CD4-positive, alpha-beta T cell (primary cell): Measurements from ENCODE around the gene NUDT3. TPM values are rescaled to one million over a fixed set of nuclear protein-coding genes. Genes with fewer than 3 reads are reported as not detected.

Source experiments
- ATAC-seq: fragments of 200-7000 bp; cut with Tn5 transposase; one replicate; pipeline ENCODE4 v1.10.0; 2022; ENCODE audit warnings: mild to moderate bottlenecking; ENCODE audit not compliant: poor library complexity
- CTCF ChIA-PET: fragments of 350-600 bp; sonication (Branson Sonifier 250); formaldehyde crosslinking; loops from one replicate; lab custom pipeline; 2021; ENCODE audit warnings: antibody characterized with exemption, inconsistent platforms; lab: Charles Lee
- POLR2A ChIA-PET: fragments of 350-600 bp; sonication (Branson Sonifier 250); formaldehyde crosslinking; loops from one replicate; lab custom pipeline; 2021; ENCODE audit warnings: antibody characterized with exemption, inconsistent platforms; lab: Charles Lee
- DNase-seq, 14 experiments: peaks; one replicate each; pipeline ENCODE4 v3.0.0-alpha.2; 2013 to 2020; ENCODE audit warnings: mixed read lengths in 2 of 14
- H3K27ac ChIP-seq, 2 donors: one replicate each; pipeline versions ENCODE4 v1.5.1 to v1.7.0; 2013; ENCODE audit warnings: low read length in 2 of 2, low read depth in 1 of 2, mild to moderate bottlenecking in 1 of 2
- H3K27me3 ChIP-seq, 2 experiments: 1 replicate in 1 of 2; 2 replicates in 1 of 2; pipeline versions ENCODE4 v1.6.1 to v1.7.0; 2013; ENCODE audit warnings: low read length in 2 of 2, control low read depth in 1 of 2, mild to moderate bottlenecking in 1 of 2, moderate library complexity in 1 of 2; ENCODE audit not compliant: insufficient read depth in 2 of 2, control insufficient read depth in 1 of 2
- H3K36me3 ChIP-seq: one replicate; pipeline ENCODE4 v1.6.1; 2013; ENCODE audit warnings: low read length, control low read depth; ENCODE audit not compliant: insufficient read depth
- H3K4me1 ChIP-seq: one replicate; pipeline ENCODE4 v1.6.1; 2013; ENCODE audit warnings: low read length, control low read depth; ENCODE audit not compliant: insufficient read depth
- H3K4me3 ChIP-seq: one replicate; pipeline ENCODE4 v1.5.1; 2013; ENCODE audit warnings: mild to moderate bottlenecking, low read length, moderate library complexity
- H3K9me3 ChIP-seq, 2 experiments: 1 replicate in 1 of 2; 2 replicates in 1 of 2; pipeline versions ENCODE4 v1.6.1 to v1.7.0; 2013; ENCODE audit warnings: low read length in 2 of 2, mild to moderate bottlenecking in 2 of 2, control low read depth in 1 of 2, moderate library complexity in 1 of 2; ENCODE audit not compliant: control insufficient read depth in 1 of 2, insufficient read depth in 1 of 2
- H3K27ac Mint-ChIP-seq: one replicate; pipeline ENCODE4 v1.8.0; 2020; ENCODE audit warnings: mixed read lengths
- H3K27me3 Mint-ChIP-seq: one replicate; pipeline ENCODE4 v1.8.0; 2021; ENCODE audit warnings: mixed read lengths
- H3K36me3 Mint-ChIP-seq: one replicate; pipeline ENCODE4 v1.8.0; 2021; ENCODE audit warnings: low read depth, mixed read lengths
- H3K4me1 Mint-ChIP-seq: one replicate; pipeline ENCODE4 v1.8.0; 2021; ENCODE audit warnings: low read depth, mixed read lengths
- H3K4me3 Mint-ChIP-seq: one replicate; pipeline ENCODE4 v1.8.0; 2020; ENCODE audit warnings: mild to moderate bottlenecking, mixed read lengths
- H3K9me3 Mint-ChIP-seq: one replicate; pipeline ENCODE4 v1.8.0; 2020; ENCODE audit warnings: mixed read lengths
- intact Hi-C, 2 experiments: fragments of 100-400 bp; cut with DNase I in 1 of 2; cut with micrococcal nuclease in 1 of 2; formaldehyde crosslinking; loops; one replicate each; pipeline versions ENCODE4 v1.15.1 to v1.9.0; 2023 to 2025; cut with DNase I, micrococcal nuclease
- total RNA-seq, 174 experiments: library from RNA in 2 of 174; stranded (reverse) in 2 of 174; gene quantifications; one replicate each; pipeline ENCODE4 v1.2.3 and lab custom pipeline; 2021 to 2026
- TF ChIP-seq, protein P1 (sequence below): fragments of 200-600 bp; IDR thresholded peaks from one replicate; pipeline ENCODE4 v1.8.0; 2022; ENCODE audit warnings: antibody characterized with exemption, mild to moderate bottlenecking

Gene NUDT3
- total RNA-seq, 2 experiments from 2014 or later: 14.8 to 15.0 TPM

- H3K27me3 Mint-ChIP-seq: no peaks in the 10 kb centered on the region
- Histone ChIP-seq H3K27ac (no peak overlapping the region), H3K9me3 (no peaks in the 10 kb centered on the region), H3K4me3 (no peak overlapping the region), H3K4me1 (no peaks in the 10 kb centered on the region), H3K36me3 (peaks cover 20% of the 10 kb centered on the region), H3K27me3 (no peaks in the 10 kb centered on the region)
- H3K36me3 Mint-ChIP-seq: peaks cover 56% of the 10 kb centered on the region
- peaks cover 58% of the 10 kb centered on the region for H3K4me1 Mint-ChIP-seq
- TF ChIP-seq, protein P1, sequence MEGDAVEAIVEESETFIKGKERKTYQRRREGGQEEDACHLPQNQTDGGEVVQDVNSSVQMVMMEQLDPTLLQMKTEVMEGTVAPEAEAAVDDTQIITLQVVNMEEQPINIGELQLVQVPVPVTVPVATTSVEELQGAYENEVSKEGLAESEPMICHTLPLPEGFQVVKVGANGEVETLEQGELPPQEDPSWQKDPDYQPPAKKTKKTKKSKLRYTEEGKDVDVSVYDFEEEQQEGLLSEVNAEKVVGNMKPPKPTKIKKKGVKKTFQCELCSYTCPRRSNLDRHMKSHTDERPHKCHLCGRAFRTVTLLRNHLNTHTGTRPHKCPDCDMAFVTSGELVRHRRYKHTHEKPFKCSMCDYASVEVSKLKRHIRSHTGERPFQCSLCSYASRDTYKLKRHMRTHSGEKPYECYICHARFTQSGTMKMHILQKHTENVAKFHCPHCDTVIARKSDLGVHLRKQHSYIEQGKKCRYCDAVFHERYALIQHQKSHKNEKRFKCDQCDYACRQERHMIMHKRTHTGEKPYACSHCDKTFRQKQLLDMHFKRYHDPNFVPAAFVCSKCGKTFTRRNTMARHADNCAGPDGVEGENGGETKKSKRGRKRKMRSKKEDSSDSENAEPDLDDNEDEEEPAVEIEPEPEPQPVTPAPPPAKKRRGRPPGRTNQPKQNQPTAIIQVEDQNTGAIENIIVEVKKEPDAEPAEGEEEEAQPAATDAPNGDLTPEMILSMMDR: no peak
- H3K4me3 Mint-ChIP-seq: no peak overlapping the region
- no peak overlapping the region for H3K27ac Mint-ChIP-seq
- DNase-seq: no peak
- H3K9me3 Mint-ChIP-seq: no peaks in the 10 kb centered on the region
- ATAC-seq: no peak
- ChIA-PET POLR2A (no interaction called here), CTCF (no interaction called here)
- intact Hi-C loops: no loop called here
Measured at GRCh38 chr6:34338811-34339210, 53.7 kb downstream of the NUDT3 start.

- no peak overlapping the region for H3K27ac ChIP-seq
- Mint-ChIP-seq H3K27me3 (no peaks in the 10 kb centered on the region), H3K27ac (no peak overlapping the region), H3K4me1 (peaks cover 53% of the 10 kb centered on the region), H3K36me3 (peaks cover 61% of the 10 kb centered on the region), H3K4me3 (no peak overlapping the region), H3K9me3 (no peaks in the 10 kb centered on the region)
- TF ChIP-seq, protein P1: no peak
- no peak for DNase-seq
- ChIA-PET POLR2A (no interaction called here), CTCF (no interaction called here)
- H3K27me3 ChIP-seq: no peaks in the 10 kb centered on the region
- no peaks in the 10 kb centered on the region for H3K4me1 ChIP-seq
- intact Hi-C loops: no loop called here
- H3K9me3 ChIP-seq: no peaks in the 10 kb centered on the region
- peaks cover 25% of the 10 kb centered on the region for H3K36me3 ChIP-seq
- H3K4me3 ChIP-seq: no peak overlapping the region
- no peak for ATAC-seq
Measured at GRCh38 chr6:34338377-34338776, 54.1 kb downstream of the NUDT3 start.

GRCh38 chr6:34334796-34335416 lies 57.6 kb downstream of the NUDT3 start:
- POLR2A ChIA-PET: no interaction called here
- Mint-ChIP-seq H3K27me3 (no peaks in the 10 kb centered on the region), H3K9me3 (no peaks in the 10 kb centered on the region), H3K27ac (no peak overlapping the region), H3K4me3 (no peak overlapping the region), H3K36me3 (peaks cover 56% of the 10 kb centered on the region), H3K4me1 (peaks cover 36% of the 10 kb centered on the region)
- intact Hi-C loops: no loop called here
- no peaks in the 10 kb centered on the region for H3K4me1 ChIP-seq
- ATAC-seq: no peak
- no peak for DNase-seq
- CTCF ChIA-PET: no interaction called here
- no peaks in the 10 kb centered on the region for H3K27me3 ChIP-seq
- H3K36me3 ChIP-seq: peaks cover 18% of the 10 kb centered on the region
- no peak overlapping the region for H3K27ac ChIP-seq
- no peaks in the 10 kb centered on the region for H3K9me3 ChIP-seq
- TF ChIP-seq, protein P1: no peak
- no peak overlapping the region for H3K4me3 ChIP-seq
